HL-60 (cell line): ENCODE results near the gene ABCD3.

ENCODE experiments used
- CTCF ChIP-seq: IDR thresholded peaks from one replicate; pipeline ENCODE4 v1.5.1; 2011; ENCODE audit warnings: low read length, control low read depth, inconsistent platforms; ENCODE audit not compliant: insufficient read depth
- POLR2AphosphoS5 ChIP-seq: IDR thresholded peaks from 2 replicates; pipeline ENCODE4 v1.6.1; 2012; ENCODE audit warnings: low read depth
- REST ChIP-seq: IDR thresholded peaks from 2 replicates; pipeline ENCODE4 v1.6.1; 2012; ENCODE audit warnings: low read depth; ENCODE audit not compliant: insufficient replicate concordance

DNA sequence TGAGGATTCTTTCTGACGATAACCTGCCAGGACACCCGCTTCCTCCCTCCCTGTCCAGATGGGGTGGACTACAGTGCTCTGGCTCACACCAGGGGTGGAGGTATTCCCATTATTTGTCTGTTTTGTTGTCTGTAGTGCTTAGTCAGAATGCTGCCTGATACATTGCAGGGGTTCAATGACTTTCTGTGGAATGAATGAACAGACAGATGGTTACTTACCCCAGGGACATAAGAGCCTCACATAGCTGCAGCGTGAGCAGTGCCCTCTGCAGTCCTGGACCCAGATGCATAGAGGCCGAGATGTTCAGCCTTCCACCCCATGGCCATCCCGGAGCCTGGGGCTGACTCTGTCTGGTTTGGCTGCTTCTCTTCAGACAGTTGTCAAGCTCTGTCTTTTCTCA, 136.4 kb downstream of the ABCD3 start:
- TF ChIP-seq CTCF (no peak), POLR2AphosphoS5 (no peak), REST (no peak)
